ENCODE measurements around the gene METTL8. TPM values are rescaled to one million over a fixed set of nuclear protein-coding genes. Genes with fewer than 3 reads are reported as not detected.
"Not testable (repeated sequence)": the region's sequence is repeated elsewhere in the genome, so short reads cannot be mapped to it uniquely, and the experiment has no call there.

The METTL8 gene
- total RNA-seq, 2 experiments from 2014 or later, result 20.0 to 21.8 TPM

DNA sequence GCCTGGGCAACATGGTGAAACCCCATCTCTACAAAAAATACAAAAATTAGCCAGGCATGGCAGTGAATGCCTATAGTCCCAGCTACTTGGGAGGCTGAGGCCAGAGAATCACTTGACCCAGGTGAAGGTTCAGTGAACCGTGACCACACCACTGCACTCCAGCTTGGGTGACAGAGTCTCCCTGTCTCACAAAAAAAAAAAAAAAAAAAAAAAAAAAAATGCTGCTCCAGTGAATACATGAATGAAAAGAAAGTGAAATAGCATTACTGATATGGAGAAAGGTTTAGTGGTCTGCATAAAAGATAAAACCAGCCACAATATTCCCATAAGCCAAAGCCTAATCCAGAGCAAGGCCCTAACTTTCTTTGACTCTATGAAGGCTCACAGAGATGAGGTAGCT is 44.5 kb downstream of the METTL8 start:
- Mint-ChIP-seq H3K4me3 (no peak overlapping the region), H3K27me3 (no peaks in the 10 kb centered on the region), H3K4me1 (peaks cover 27% of the 10 kb centered on the region), H3K27ac (no peak overlapping the region), H3K9me3 (peaks cover 2% of the 10 kb centered on the region), H3K36me3 (ENCODE audit: low read depth) (peaks cover 19% of the 10 kb centered on the region)
- POLR2A ChIA-PET, result no interaction called here
- CTCF ChIA-PET, result interaction anchor here (0.6 to 1.5 kb wide), 3 partner anchors 19 to 257 kb away, joined by 3 read pairs; no protein-coding TSS in a partner anchor
- DNase-seq, result no peak

DNA sequence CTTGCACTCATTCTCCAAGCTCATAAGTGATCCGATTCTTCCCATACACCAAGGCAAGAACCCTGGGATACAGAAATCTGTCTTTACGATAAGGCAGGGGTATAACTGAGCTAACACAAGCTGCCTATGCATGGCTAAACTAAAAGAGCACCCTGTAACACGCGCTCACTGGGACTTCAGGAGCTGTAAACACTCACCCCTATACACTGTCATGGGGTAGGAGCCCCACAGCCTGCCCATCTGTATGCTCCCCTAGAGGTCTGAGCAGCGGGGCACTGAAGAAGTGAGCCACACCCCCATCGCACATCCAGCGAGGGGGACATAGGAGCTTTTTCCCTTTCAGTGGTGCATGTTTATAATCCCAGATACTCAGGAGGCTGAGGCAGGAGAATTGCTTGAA is 46.7 kb downstream of the METTL8 start:
- peaks cover 28% of the 10 kb centered on the region for H3K36me3 Mint-ChIP-seq (ENCODE audit: low read depth)
- H3K9me3 Mint-ChIP-seq, result peaks cover 10% of the 10 kb centered on the region
- no peak for DNase-seq
- H3K27ac Mint-ChIP-seq, result no peak overlapping the region
- H3K4me3 Mint-ChIP-seq, result no peak overlapping the region
- H3K4me1 Mint-ChIP-seq, result peaks cover 27% of the 10 kb centered on the region
- POLR2A ChIA-PET, result interaction anchor here (0.6 kb wide), 1 partner anchor 8 kb away, joined by 3 read pairs; no protein-coding TSS in a partner anchor
- CTCF ChIA-PET, result interaction anchor here (0.6 kb wide), 1 partner anchor 38 kb away, joined by 3 read pairs; no protein-coding TSS in a partner anchor
- H3K27me3 Mint-ChIP-seq, result no peaks in the 10 kb centered on the region

DNA sequence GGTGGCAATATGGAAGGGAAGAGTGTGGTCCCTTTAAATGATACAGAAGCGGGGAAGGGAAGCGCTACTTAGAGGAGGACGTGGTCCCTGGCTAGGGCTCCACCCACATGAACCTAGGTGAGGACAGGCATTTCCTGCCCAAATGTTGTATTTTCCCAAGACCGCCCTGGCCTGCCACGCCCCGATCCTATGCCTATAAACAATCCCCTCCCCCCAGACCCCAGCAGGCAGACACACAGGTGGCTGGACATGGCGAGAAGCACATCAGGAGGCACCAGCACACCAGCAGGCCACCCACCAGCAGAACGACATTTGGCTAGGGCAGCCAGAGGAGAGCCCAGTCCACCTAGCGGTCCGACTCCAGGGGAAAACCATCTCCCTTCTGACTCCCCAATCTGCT is 47.2 kb downstream of the METTL8 start:
- Mint-ChIP-seq H3K36me3 (ENCODE audit: low read depth) (peaks cover 30% of the 10 kb centered on the region), H3K4me1 (peaks cover 26% of the 10 kb centered on the region), H3K9me3 (peaks cover 10% of the 10 kb centered on the region), H3K27ac (no peak overlapping the region), H3K4me3 (no peak overlapping the region), H3K27me3 (no peaks in the 10 kb centered on the region)
- no peak for DNase-seq
- ChIA-PET POLR2A (interaction anchor here (0.6 kb wide), 1 partner anchor 8 kb away, joined by 3 read pairs; no protein-coding TSS in a partner anchor), CTCF (interaction anchor here (0.6 kb wide), 2 partner anchors 39 to 1268 kb away, joined by 3 read pairs; no protein-coding TSS in a partner anchor)

DNA sequence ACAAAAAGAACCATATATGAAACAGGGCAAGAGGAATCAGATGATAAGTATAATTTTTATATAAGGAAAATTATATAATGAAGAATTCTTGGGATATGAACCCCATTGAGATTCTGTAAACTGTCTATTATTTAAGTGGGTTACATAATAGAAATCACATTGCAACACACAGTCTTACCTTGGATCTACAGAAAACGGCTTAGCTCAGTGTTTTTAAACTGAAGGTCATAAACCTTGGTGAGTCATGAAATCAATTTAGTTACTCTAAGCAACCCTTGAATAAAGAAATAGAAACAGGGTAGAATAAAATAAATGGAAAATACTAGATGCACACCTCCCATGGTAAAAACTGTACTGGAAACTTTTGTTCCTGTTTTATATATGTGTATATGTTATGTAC is 50.7 kb downstream of the METTL8 start:
- CTCF ChIA-PET, result no interaction called here
- no peaks in the 10 kb centered on the region for H3K27me3 Mint-ChIP-seq
- H3K9me3 Mint-ChIP-seq, result peaks cover 33% of the 10 kb centered on the region
- DNase-seq, result no peak
- H3K36me3 Mint-ChIP-seq (ENCODE audit: low read depth), result peaks cover 38% of the 10 kb centered on the region
- H3K27ac Mint-ChIP-seq, result no peak overlapping the region
- POLR2A ChIA-PET, result interaction anchor here (0.7 kb wide), 1 partner anchor 96 kb away, joined by 3 read pairs; no protein-coding TSS in a partner anchor
- H3K4me3 Mint-ChIP-seq, result no peak overlapping the region
- peaks cover 11% of the 10 kb centered on the region for H3K4me1 Mint-ChIP-seq

DNA sequence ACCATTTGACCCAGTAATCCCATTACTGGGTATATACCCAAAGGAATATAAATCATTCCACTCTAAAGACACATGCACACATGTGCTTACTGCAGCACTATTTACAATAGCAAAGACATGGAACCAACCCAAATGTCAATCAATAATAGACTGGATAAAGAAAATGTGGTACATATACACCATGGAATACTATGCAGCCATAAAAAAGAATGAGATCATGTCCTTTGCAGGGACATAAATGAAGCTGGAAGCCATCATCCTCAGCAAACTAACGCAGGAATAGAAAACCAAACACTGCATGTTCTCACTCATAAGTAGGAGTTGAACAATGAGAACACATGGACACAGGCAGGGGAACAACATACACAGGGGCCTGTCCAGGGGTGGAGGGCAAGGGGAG is 51.6 kb downstream of the METTL8 start:
- H3K4me3 Mint-ChIP-seq, H3K27me3 Mint-ChIP-seq, CTCF ChIA-PET, POLR2A ChIA-PET, DNase-seq, H3K27ac Mint-ChIP-seq: not testable (repeated sequence)
- H3K9me3 Mint-ChIP-seq, result peaks cover 39% of the 10 kb centered on the region
- H3K36me3 Mint-ChIP-seq (ENCODE audit: low read depth), result peaks cover 46% of the 10 kb centered on the region
- peaks cover 15% of the 10 kb centered on the region for H3K4me1 Mint-ChIP-seq

DNA sequence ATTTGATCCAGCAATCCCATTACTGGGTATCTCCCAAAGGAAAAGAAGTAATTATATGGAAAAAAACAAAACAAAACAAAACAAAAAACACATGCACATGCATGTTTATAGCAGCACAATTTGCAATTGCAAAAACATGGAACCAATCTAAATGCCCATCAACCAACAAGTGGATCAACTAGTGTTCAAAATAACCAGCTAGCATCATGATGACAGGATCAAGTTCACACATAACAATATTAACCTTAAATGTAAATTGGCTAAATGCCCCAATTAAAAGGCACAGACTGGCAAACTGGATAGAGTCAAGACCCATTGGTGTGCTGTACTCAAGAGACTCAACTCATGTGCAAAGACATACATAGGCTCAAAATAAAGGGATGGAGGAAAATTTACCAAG is 55.9 kb downstream of the METTL8 start:
- H3K4me3 Mint-ChIP-seq, H3K27ac Mint-ChIP-seq, H3K4me1 Mint-ChIP-seq, H3K27me3 Mint-ChIP-seq, DNase-seq, POLR2A ChIA-PET: not testable (repeated sequence)
- Mint-ChIP-seq H3K36me3 (ENCODE audit: low read depth) (peaks cover 52% of the 10 kb centered on the region), H3K9me3 (peaks cover 53% of the 10 kb centered on the region)
- CTCF ChIA-PET, result interaction anchor here (1.2 kb wide), 1 partner anchor 15 kb away, joined by 3 read pairs; no protein-coding TSS in a partner anchor

DNA sequence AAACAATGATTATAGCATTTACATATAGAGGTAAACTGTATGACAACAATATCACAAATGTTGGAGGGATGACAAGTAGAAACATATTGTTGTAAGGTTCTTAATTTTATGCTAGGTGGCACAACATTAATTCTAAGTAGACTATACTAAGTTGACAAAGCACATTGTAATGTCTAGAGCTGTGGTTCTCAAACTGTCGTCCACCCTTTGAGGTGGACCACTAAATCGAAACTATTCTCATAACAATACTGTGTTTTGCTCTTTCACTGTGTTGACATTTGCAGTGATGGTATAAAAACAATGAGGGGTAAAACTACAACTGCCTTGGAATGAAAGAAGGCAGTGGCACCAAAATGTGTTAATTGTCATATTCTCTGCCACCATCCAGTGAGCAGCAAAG is 66.1 kb downstream of the METTL8 start:
- H3K4me3 Mint-ChIP-seq, result no peak overlapping the region
- H3K4me1 Mint-ChIP-seq, result no peaks in the 10 kb centered on the region
- ChIA-PET CTCF (no interaction called here), POLR2A (no interaction called here)
- DNase-seq, result no peak
- H3K27me3 Mint-ChIP-seq, result no peaks in the 10 kb centered on the region
- H3K27ac Mint-ChIP-seq, result no peak overlapping the region
- peaks cover 15% of the 10 kb centered on the region for H3K36me3 Mint-ChIP-seq (ENCODE audit: low read depth)
- H3K9me3 Mint-ChIP-seq, result peaks cover 17% of the 10 kb centered on the region

DNA sequence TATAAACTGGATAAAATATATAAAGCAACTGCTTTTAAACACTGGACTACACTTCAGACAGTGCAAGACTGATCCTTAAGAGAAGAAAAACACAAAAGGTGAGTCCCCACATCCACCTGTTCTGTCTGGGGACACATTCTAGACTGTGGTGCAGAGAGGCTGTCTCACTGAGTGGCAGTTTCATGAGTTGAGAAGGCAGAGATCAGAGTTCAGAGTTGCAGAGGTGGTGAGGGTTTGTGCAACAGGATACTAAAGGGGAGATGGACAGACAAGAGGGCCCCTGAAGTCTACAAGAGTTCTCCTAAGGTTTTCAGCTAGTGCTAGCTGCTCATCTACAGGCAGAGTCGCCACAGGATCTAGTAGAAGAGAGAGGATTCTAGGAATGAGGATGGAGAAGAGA is 68.0 kb downstream of the METTL8 start:
- H3K36me3 Mint-ChIP-seq (ENCODE audit: low read depth), result peaks cover 15% of the 10 kb centered on the region
- no peaks in the 10 kb centered on the region for H3K27me3 Mint-ChIP-seq
- no peaks in the 10 kb centered on the region for H3K4me1 Mint-ChIP-seq
- ChIA-PET POLR2A (no interaction called here), CTCF (no interaction called here)
- no peak overlapping the region for H3K4me3 Mint-ChIP-seq
- no peak overlapping the region for H3K27ac Mint-ChIP-seq
- no peak for DNase-seq
- peaks cover 14% of the 10 kb centered on the region for H3K9me3 Mint-ChIP-seq

DNA sequence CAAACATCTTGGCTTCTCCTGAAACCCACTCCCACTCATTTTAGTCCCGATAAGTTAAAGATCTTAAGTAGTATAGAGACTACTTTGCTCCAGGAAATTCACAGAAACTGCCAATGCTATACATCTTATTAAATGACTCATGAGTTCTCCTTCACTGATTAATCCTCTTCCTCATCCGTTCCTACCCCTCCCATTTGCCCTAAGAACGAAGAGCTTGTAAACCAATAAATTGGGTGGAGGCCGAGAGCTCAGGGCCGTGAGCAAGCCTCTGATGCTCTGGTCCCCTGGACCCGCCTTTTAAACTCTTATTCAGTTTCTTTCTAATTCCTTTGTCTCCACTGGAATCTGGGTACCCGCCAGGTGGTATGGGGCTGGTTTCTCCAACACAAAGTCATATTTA is 68.6 kb downstream of the METTL8 start:
- Mint-ChIP-seq H3K9me3 (peaks cover 14% of the 10 kb centered on the region), H3K36me3 (ENCODE audit: low read depth) (peaks cover 15% of the 10 kb centered on the region), H3K4me3 (no peak overlapping the region), H3K27ac (no peak overlapping the region), H3K27me3 (no peaks in the 10 kb centered on the region), H3K4me1 (no peaks in the 10 kb centered on the region)
- ChIA-PET POLR2A (no interaction called here), CTCF (no interaction called here)
- DNase-seq, result no peak

DNA sequence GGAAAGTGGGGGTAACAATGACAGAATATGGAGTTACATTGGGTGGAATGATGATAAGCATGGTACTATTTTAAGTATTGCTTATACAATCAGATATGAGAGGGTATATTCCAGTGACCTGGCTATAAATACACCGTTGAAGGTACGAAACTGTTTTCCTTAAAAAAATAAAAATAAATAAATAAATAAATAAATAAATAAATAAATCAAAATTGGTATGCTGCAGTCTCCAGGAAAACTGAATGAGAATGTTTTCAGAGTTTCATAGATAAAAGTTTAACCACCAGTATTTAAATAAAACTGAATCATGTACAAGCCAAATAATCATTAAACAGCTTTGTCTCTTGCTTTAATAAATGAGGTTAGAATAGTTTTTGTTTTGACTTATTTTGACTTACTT is 71.4 kb downstream of the METTL8 start:
- ChIA-PET CTCF (interaction anchor here (1.4 kb wide), 1 partner anchor 16 kb away, joined by 3 read pairs; no protein-coding TSS in a partner anchor), POLR2A (no interaction called here)
- no peak for DNase-seq
- peaks cover 27% of the 10 kb centered on the region for H3K36me3 Mint-ChIP-seq (ENCODE audit: low read depth)
- no peak overlapping the region for H3K4me3 Mint-ChIP-seq
- H3K4me1 Mint-ChIP-seq, result no peaks in the 10 kb centered on the region
- H3K27me3 Mint-ChIP-seq, result no peaks in the 10 kb centered on the region
- H3K9me3 Mint-ChIP-seq, result peaks cover 16% of the 10 kb centered on the region
- no peak overlapping the region for H3K27ac Mint-ChIP-seq

DNA sequence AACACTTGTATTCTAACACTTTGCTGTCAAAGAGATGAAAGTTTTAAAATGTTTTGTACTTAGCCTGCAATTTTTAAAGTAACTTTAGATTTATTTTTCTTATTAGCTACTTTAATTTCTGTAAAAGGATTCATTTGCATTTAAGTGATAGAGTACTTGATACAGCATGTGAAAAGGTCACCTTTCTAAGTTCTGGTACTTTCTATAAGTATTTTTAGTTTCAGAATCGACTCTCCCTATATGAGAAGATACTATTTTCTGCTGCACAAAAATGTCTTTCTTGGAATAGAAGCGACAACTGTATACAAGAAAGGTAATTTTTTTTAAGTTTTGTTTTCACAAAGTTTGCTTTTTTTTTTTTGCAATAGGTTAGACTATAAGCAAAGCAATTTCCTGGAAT is 72.9 kb downstream of the METTL8 start:
- no peak for DNase-seq
- ChIA-PET CTCF (no interaction called here), POLR2A (no interaction called here)
- H3K4me3 Mint-ChIP-seq, result no peak overlapping the region
- H3K4me1 Mint-ChIP-seq, result no peaks in the 10 kb centered on the region
- H3K36me3 Mint-ChIP-seq (ENCODE audit: low read depth), result peaks cover 24% of the 10 kb centered on the region
- H3K27me3 Mint-ChIP-seq, result no peaks in the 10 kb centered on the region
- H3K27ac Mint-ChIP-seq, result no peak overlapping the region
- peaks cover 12% of the 10 kb centered on the region for H3K9me3 Mint-ChIP-seq

DNA sequence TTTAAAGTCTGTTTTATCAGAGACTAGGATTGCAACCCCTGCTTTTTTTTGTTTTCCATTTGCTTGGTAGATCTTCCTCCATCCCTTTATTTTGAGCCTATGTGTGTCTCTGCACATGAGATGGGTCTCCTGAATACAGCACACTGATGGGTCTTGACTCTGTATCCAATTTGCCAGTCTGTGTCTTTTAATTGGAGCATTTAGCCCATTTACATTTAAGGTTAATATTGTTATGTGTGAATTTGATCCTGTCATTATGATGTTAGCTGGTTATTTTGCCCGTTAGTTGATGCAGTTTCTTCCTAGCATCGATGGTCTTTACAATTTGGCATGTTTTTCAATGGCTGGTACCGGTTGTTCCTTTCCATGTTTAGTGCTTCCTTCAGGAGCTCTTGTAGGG is 80.0 kb downstream of the METTL8 start:
- Mint-ChIP-seq H3K36me3 (ENCODE audit: low read depth) (peaks cover 24% of the 10 kb centered on the region), H3K9me3 (peaks cover 15% of the 10 kb centered on the region)
- CTCF ChIA-PET, result interaction anchor here (0.6 kb wide), 1 partner anchor 1650 kb away, joined by 4 read pairs; no protein-coding TSS in a partner anchor
- H3K27me3 Mint-ChIP-seq, DNase-seq, H3K4me1 Mint-ChIP-seq, H3K4me3 Mint-ChIP-seq, POLR2A ChIA-PET, H3K27ac Mint-ChIP-seq: not testable (repeated sequence)

DNA sequence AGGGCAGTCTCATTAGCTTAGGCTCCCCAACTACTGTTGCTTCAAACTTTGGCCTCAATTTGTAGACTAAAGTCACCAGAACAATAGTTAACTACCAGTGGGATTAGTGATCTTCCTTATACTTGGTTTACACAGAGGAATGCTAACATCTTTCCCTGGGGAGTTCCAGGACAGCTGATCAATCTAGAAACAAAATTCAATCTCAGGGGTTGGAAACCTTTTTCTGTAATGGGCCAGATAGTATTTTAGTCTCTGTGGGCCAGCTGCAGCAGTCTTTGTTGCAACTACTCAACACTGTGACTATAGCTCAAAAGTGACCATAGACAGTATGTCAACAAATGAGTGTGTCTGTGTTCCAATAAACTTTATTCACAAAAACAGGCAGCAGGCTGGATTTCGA is 85.7 kb downstream of the METTL8 start:
- Mint-ChIP-seq H3K4me3 (no peak overlapping the region), H3K36me3 (ENCODE audit: low read depth) (peaks cover 5% of the 10 kb centered on the region), H3K27ac (no peak overlapping the region), H3K4me1 (peaks cover 12% of the 10 kb centered on the region), H3K27me3 (no peaks in the 10 kb centered on the region), H3K9me3 (peaks cover 4% of the 10 kb centered on the region)
- ChIA-PET POLR2A (no interaction called here), CTCF (interaction anchor here (1.4 kb wide), 1 partner anchor 8 kb away, joined by 4 read pairs; no protein-coding TSS in a partner anchor)
- no peak for DNase-seq

DNA sequence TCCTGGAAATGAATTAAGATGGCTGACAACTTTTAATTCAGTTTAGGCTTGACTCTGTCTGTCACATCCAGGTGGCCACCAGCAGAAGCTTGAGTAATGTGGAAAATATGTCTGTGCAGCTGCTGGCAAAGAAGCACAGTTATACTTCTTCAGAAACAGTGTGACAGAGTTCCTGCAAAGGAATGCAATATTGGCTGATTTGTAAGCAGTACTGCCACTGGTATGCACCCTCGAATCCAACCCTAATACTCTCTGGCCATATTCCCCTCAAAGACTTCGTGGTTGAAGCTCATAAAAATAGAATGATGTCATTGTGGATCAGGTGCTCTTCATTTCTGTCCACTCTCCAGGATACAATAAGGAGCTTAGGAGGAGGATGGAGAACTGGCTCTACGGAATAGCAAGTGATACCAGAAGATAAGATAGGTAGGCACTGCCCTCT is 86.2 kb downstream of the METTL8 start:
- Mint-ChIP-seq H3K27ac (no peak overlapping the region), H3K4me1 (peaks cover 12% of the 10 kb centered on the region), H3K36me3 (ENCODE audit: low read depth) (peaks cover 5% of the 10 kb centered on the region), H3K4me3 (no peak overlapping the region), H3K27me3 (no peaks in the 10 kb centered on the region), H3K9me3 (peaks cover 4% of the 10 kb centered on the region)
- POLR2A ChIA-PET, result no interaction called here
- CTCF ChIA-PET, result interaction anchor here (1.4 kb wide), 1 partner anchor 9 kb away, joined by 4 read pairs; no protein-coding TSS in a partner anchor
- DNase-seq, result no peak

All from activated CD4-positive, alpha-beta T cell treated with anti-CD3 and anti-CD28 coated beads, Interleukin-2, amount 10 ng/mL, durations not matched to agents 7 days and 5 days (primary cell).